Adrenal gland (tissue), 19 donors: Measurements from ENCODE around the gene UGT1A3. TPM values are rescaled to one million over a fixed set of nuclear protein-coding genes. Genes with fewer than 3 reads are reported as not detected.

ENCODE experiments used
- DNase-seq, 7 donors: peaks; one replicate each; pipeline ENCODE4 v3.0.0-alpha.2; 2019 to 2020
- H3K27ac ChIP-seq, 5 donors: fragments of 200-600 bp; sonication (generic) in 4 of 5; 1 replicate in 3 of 5; 2 replicates in 2 of 5; pipeline versions ENCODE4 v1.5.1 to v1.8.0; 2016 to 2020; ENCODE audit warnings: mild to moderate bottlenecking in 1 of 5
- H3K27me3 ChIP-seq: fragments of 200-600 bp; 2 replicates; pipeline ENCODE4 v1.8.0; 2021
- H3K36me3 ChIP-seq, 2 donors: fragments of 200-600 bp; replicated peaks in 1 of 2; 1 replicate in 1 of 2; 2 replicates in 1 of 2; pipeline versions ENCODE4 v1.5.1 to v1.8.0; 2018 to 2022
- H3K4me1 ChIP-seq, 2 donors: fragments of 200-600 bp; replicated peaks in 1 of 2; 1 replicate in 1 of 2; 2 replicates in 1 of 2; pipeline versions ENCODE4 v1.5.1 to v1.8.0; 2018 to 2021
- H3K4me3 ChIP-seq, 4 donors: fragments of 200-600 bp; sonication (generic) in 3 of 4; one replicate each; pipeline ENCODE4 v1.5.1; 2016 to 2018
- H3K9me3 ChIP-seq, 3 donors: fragments of 200-600 bp; sonication (generic) in 1 of 3; replicated peaks in 1 of 3; 1 replicate in 2 of 3; 2 replicates in 1 of 3; pipeline versions ENCODE4 v1.5.1 to v1.8.0; 2016 to 2021
- POLR2A ChIP-seq, 2 donors: fragments of 450-650 bp; IDR thresholded peaks; one replicate each; pipeline ENCODE4 v1.6.1; 2017; ENCODE audit warnings: antibody characterized with exemption in 2 of 2, mild to moderate bottlenecking in 2 of 2, moderate library complexity in 1 of 2
- WGBS, 4 donors: extraction: QIAGEN DNeasy Blood & Tissue Kit in 2 of 4; methylation state at CpG; one replicate each; pipeline versions ENCODE4 v1.1.5 to v1.1.7; 2013 to 2017; 5-methylcytosine and 5-hydroxymethylcytosine counted together
- intact Hi-C, 2 donors: fragments of 100-400 bp; cut with DNase I; formaldehyde crosslinking; loops; one replicate each; pipeline versions ENCODE4 v1.14.1 to v1.15.0; 2022 to 2023
- long read RNA-seq, 10 donors: library from polyadenylated mRNA in 3 of 10; unstranded in 2 of 10; stranded (forward) in 1 of 10; transcript quantifications; one replicate each; pipeline ENCODE4 v2.0.0 and lab custom pipeline, GENCODE V29; 2021 to 2026
- polyA plus RNA-seq, 3 donors: library from polyadenylated mRNA; stranded (reverse); fragments of 200-250 nt in 2 of 3; fragments of 350-450 nt in 1 of 3; fragmentation: Illumina TruSeq in 1 of 3; extraction: RNeasy Lipid Tissue Mini Kit (QIAGEN cat#74804) in 1 of 3; gene quantifications; one replicate each; pipeline ENCODE4 v1.2.3, GENCODE V29; 2013 to 2014
- total RNA-seq, 9 donors: library from RNA; depleted of rRNA in 4 of 9; stranded (reverse); fragments of >200 nt in 4 of 9; fragments of 120-200 nt in 1 of 9; fragmentation: NEBNext Ultra II Directional in 1 of 9; extraction: Animal tissue kit (Norgen Biotek cat#: 25700) in 1 of 9; gene quantifications; one replicate each; pipeline versions ENCODE4 v1.1.0 to v1.2.4, GENCODE V29; 2013 to 2023
- TF ChIP-seq, protein P1 (sequence below), 6 experiments: fragments of 450-650 bp in 4 of 6; fragments of 200-600 bp in 2 of 6; sonication (generic) in 1 of 6; IDR thresholded peaks; 1 replicate in 5 of 6; 2 replicates in 1 of 6; pipeline versions ENCODE4 v1.5.1 to v1.8.0; 2016 to 2021; ENCODE audit warnings: antibody characterized with exemption in 6 of 6, mild to moderate bottlenecking in 2 of 6, moderate library complexity in 1 of 6
- donor health status: healthy with polysubstance abuse.
- donor health status: Bipolar disorder and iron deficiency.
- donor health status: DM: yes; HTN: yes; CAD: no.
- donor health status: DM: no; HTN: no; CAD: no.
- donor health status: DM: no; HTN: no; CAD: no.
- donor health status: DM: yes; HTN: yes; CAD: no.

Gene UGT1A3
- total RNA-seq (not detected), polyA plus RNA-seq (not detected)
- long read RNA-seq, donor 1 = 0 reads
- long read RNA-seq, donor 2 = 0 reads
- long read RNA-seq, donor 3 = 0 reads
- long read RNA-seq, donor 4 = 0 reads
- long read RNA-seq, donor 5 = 0 reads
- long read RNA-seq, donor 6 = 0 reads
- long read RNA-seq, donor 7 = 0 reads
- long read RNA-seq, donor 8 = 0 reads
- long read RNA-seq, donor 9 = 0 reads
- long read RNA-seq, donor 10 = 0 reads

DNA sequence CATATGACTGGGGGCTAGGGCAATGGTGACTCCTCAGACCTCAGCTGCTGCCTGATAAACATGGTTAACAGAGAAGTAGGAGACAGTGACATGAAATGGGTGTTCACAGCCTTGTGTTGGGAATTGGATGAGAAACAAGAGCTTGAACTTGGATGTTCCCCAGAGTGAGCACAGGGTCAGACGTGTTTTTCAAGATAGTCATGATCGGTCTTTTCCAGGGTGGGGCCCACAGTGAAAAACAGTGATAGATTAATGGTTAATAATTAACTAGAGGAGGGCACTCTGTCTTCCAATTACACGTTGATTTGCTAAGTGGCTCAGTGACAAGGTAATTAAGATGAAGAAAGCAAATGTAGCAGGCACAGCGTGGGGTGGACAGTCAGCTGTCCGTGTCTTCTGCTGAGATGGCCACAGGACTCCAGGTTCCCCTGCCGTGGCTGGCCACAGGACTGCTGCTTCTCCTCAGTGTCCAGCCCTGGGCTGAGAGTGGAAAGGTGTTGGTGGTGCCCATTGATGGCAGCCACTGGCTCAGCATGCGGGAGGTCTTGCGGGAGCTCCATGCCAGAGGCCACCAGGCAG, at the start of gene UGT1A3:
TSS of gene UGT1A3 (plus strand) at position 320 of the 579 bp plus-strand sequence. CDS start at position 405, 85 bp downstream.
- no peaks in the 10 kb centered on the region for H3K9me3 ChIP-seq
- no peaks in the 10 kb centered on the region for H3K4me1 ChIP-seq
- no peak within 1 kb of the TSS for H3K4me3 ChIP-seq
- 74 to 82% (median 76%) methylated on average over 8 of the region's 8 CpGs for WGBS, 4 donors
- H3K27ac ChIP-seq = no peak within 1 kb of the TSS
- DNase-seq = no peak
- no peaks in the 10 kb centered on the region for H3K27me3 ChIP-seq
- H3K36me3 ChIP-seq = no peaks in the 10 kb centered on the region
- intact Hi-C loops = no loop called here
- TF ChIP-seq, protein P1, sequence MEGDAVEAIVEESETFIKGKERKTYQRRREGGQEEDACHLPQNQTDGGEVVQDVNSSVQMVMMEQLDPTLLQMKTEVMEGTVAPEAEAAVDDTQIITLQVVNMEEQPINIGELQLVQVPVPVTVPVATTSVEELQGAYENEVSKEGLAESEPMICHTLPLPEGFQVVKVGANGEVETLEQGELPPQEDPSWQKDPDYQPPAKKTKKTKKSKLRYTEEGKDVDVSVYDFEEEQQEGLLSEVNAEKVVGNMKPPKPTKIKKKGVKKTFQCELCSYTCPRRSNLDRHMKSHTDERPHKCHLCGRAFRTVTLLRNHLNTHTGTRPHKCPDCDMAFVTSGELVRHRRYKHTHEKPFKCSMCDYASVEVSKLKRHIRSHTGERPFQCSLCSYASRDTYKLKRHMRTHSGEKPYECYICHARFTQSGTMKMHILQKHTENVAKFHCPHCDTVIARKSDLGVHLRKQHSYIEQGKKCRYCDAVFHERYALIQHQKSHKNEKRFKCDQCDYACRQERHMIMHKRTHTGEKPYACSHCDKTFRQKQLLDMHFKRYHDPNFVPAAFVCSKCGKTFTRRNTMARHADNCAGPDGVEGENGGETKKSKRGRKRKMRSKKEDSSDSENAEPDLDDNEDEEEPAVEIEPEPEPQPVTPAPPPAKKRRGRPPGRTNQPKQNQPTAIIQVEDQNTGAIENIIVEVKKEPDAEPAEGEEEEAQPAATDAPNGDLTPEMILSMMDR (IDR thresholded peaks at IDR 0.05) = no peak
- TF ChIP-seq POLR2A (IDR thresholded peaks at IDR 0.05) = no peak

DNA sequence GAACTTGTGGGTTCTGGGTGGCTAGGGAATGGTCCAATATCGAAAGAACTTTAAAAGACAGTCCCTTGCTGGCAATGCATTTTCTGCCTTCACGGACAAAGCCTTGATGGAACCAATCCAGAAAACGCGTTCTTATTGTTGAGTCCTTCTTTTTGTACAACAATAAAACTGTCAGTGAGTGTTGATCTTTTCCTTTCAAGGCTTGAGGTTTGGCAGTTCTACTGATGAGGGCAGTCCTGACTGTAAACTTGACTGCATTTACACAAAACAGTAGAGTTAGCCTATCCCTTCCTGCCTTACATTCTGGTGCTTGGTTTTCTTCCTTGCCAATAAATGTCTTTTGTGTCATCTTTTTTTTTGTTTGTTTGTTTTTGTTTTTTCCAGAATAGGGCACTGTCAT, 49.6 kb upstream of the UGT1A3 start:
- DNase-seq = no peak
- Histone ChIP-seq H3K4me3 (no peak overlapping the region), H3K9me3 (no peaks in the 10 kb centered on the region), H3K4me1 (no peaks in the 10 kb centered on the region), H3K27ac (no peak overlapping the region), H3K27me3 (peaks cover 8% of the 10 kb centered on the region), H3K36me3 (no peaks in the 10 kb centered on the region)
- intact Hi-C loops = no loop called here
- TF ChIP-seq POLR2A (IDR thresholded peaks at IDR 0.05) = no peak
- TF ChIP-seq, protein P1 (IDR thresholded peaks at IDR 0.05) = no peak
- 61 to 68% (median 63%) methylated on average over 4 of the region's 4 CpGs for WGBS, 4 donors

DNA sequence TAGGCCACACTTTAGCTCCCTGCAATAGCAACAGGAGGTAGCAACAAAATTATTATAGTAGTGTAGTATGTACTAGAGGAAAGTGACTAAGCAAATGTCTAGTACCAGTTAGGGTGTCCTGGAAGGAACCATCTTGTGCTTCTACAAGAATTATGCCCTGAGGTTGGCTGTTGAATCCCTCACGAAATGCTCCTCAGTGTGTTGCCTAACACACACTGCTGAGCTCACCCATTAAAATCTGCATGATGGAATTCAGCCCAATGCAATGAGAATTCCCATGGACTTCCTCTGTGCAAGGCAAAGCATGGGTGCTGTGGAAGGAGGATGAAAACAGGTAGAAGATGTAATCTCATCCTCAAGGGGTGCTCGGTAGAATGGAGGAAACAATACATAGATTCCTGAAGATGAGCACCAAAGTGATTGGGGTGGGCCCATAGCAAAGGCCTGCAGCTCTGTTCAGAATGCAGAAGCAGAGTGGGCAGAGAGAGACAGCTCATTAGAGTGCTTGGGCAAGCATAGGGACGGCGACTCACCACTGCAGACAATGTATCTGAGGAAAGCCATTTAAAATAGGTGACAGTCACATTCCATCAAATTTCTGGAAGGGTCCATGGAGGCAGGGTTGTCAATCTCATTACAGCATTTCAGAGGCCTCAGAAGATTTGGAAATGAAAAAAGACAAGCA, 48.3 kb upstream of the UGT1A3 start:
- WGBS, 4 donors = 81 to 87% (median 84%) methylated on average over 4 of the region's 4 CpGs
- intact Hi-C loops = no loop called here

DNA sequence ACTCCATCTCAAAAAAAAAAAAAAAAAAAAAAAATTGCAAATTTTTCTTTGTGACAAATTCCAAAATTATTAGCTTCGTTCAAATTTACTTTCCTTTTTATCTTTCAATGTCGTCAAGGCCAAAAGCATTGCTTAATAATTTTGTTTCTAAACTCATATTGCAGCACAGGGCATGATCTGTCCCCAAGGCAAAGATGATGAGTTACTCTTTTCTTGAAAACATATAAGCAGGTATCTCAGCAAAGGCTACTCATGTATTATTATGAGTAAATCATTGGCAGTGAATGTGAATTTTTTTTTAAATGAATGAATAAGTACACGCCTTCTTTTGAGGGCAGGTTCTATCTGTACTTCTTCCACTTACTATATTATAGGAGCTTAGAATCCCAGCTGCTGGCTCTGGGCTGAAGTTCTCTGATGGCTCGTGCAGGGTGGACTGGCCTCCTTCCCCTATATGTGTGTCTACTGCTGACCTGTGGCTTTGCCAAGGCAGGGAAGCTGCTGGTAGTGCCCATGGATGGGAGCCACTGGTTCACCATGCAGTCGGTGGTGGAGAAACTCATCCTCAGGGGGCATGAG, 47.2 kb upstream of the UGT1A3 start, which contains the start of gene UGT1A7:
TSS of gene UGT1A7 (plus strand) at position 381 of the 579 bp plus-strand sequence. CDS start at position 418, 37 bp downstream.
- no peak within 1 kb of the TSS for H3K27ac ChIP-seq
- H3K9me3 ChIP-seq = no peaks in the 10 kb centered on the region
- DNase-seq = peak in 1 of 7 donors; percentile 10
- no peaks in the 10 kb centered on the region for H3K36me3 ChIP-seq
- no peak within 1 kb of the TSS for H3K4me3 ChIP-seq
- H3K4me1 ChIP-seq = no peaks in the 10 kb centered on the region
- TF ChIP-seq POLR2A (IDR thresholded peaks at IDR 0.05) = no peak
- TF ChIP-seq, protein P1 (IDR thresholded peaks at IDR 0.05) = no peak
- H3K27me3 ChIP-seq = peaks cover 7% of the 10 kb centered on the region
- intact Hi-C loops = no loop called here
- 51 to 60% (median 59%) methylated on average over 4 to 5 of the region's 5 CpGs for WGBS, 4 donors

More for the DNA sequence above, 48.3 kb upstream of the UGT1A3 start:
- Histone ChIP-seq H3K36me3 (no peaks in the 10 kb centered on the region), H3K27ac (no peak overlapping the region), H3K4me3 (no peak overlapping the region), H3K9me3 (no peaks in the 10 kb centered on the region), H3K4me1 (no peaks in the 10 kb centered on the region), H3K27me3 (peaks cover 7% of the 10 kb centered on the region)
- TF ChIP-seq, protein P1 (IDR thresholded peaks at IDR 0.05) = no peak
- TF ChIP-seq POLR2A (IDR thresholded peaks at IDR 0.05) = no peak
- no peak for DNase-seq
